Sigmoid colon (tissue), 4 donors: Measurements from ENCODE around the gene WASF2.

Experiments
- CTCF ChIP-seq, 4 experiments: fragments of 450-650 bp in 3 of 4; fragments of 200-600 bp in 1 of 4; IDR thresholded peaks; one replicate each; pipeline ENCODE4 v1.5.1; 2016 to 2019; ENCODE audit warnings: antibody characterized with exemption in 4 of 4, mild to moderate bottlenecking in 3 of 4, moderate library complexity in 2 of 4
- EP300 ChIP-seq, 4 donors: sonication (generic); formaldehyde crosslinking; IDR thresholded peaks; one replicate each; pipeline ENCODE4 v1.6.1; 2017; ENCODE audit warnings: antibody characterized with exemption in 4 of 4
- POLR2A ChIP-seq, 2 donors: fragments of 450-650 bp; IDR thresholded peaks; one replicate each; pipeline ENCODE4 v1.6.1; 2016; ENCODE audit warnings: antibody characterized with exemption in 2 of 2, mild to moderate bottlenecking in 2 of 2, moderate library complexity in 2 of 2
- POLR2AphosphoS5 ChIP-seq, 4 donors: sonication (generic); formaldehyde crosslinking; IDR thresholded peaks; one replicate each; pipeline ENCODE4 v1.6.1; 2017; ENCODE audit warnings: antibody characterized with exemption in 4 of 4

- TF ChIP-seq POLR2A (IDR thresholded peaks at IDR 0.05) (no peak), CTCF (IDR thresholded peaks at IDR 0.05) (no peak), POLR2AphosphoS5 (IDR thresholded peaks at IDR 0.05) (no peak), EP300 (IDR thresholded peaks at IDR 0.05) (no peak)
Measured at GRCh38 chr1:27446496-27447020, 43.4 kb downstream of the WASF2 start.
